GM12873 (cell line): ENCODE results near the gene ASTN1.

Experiments
- CTCF ChIP-seq: IDR thresholded peaks from 2 replicates; pipeline ENCODE4 v1.5.1; 2012; ENCODE audit warnings: low read depth, mild to moderate bottlenecking, moderate library complexity, low read length, control low read depth; ENCODE audit not compliant: insufficient read depth; ENCODE audit errors: missing control alignments

ASTN1 gene

GRCh38 chr1:176983731-176984130 is 180.8 kb downstream of the ASTN1 start:
- no peak for TF ChIP-seq CTCF

DNA sequence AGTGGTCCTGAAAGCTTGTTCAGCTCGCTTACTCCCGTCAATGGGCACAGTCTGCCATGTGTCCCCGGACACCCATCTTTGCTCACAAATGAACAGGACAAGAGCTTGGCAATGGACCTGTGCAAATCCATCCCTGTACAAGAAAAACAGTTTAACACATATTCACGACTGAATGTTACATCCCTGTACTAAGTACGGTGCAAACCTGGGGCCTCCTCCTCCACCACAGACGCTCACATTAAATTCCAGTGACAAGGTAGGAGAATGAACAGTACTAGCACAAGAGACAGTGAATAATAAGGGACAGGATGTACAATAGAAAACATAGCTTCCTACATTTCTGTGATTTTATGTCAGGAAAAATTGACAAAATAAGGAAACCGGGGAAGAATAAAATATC is 187.7 kb downstream of the ASTN1 start:
- TF ChIP-seq CTCF = no peak

DNA sequence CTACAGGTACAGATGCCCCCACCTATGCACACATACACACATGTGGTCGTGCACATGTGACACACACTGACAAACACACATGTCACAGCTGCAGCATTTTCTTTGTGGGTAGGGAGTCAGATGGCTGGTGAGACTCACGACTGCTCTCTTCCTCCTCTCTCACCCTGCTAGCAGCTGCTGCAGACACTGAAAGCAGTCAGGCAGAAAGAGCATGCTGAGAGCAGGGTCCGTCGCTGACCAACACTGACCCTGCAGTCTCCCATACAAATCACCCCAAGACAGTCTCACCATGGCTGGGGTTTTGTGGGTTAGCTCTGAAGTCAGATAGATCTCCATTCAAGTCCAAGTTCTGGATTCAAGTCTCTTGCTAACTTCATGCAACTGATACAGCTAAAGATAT is 188.3 kb downstream of the ASTN1 start:
- no peak for TF ChIP-seq CTCF

GRCh38 chr1:176964687-176965086 is 199.8 kb downstream of the ASTN1 start:
- no peak for TF ChIP-seq CTCF

GRCh38 chr1:176963181-176963580 is 201.3 kb downstream of the ASTN1 start:
- no peak for TF ChIP-seq CTCF

DNA sequence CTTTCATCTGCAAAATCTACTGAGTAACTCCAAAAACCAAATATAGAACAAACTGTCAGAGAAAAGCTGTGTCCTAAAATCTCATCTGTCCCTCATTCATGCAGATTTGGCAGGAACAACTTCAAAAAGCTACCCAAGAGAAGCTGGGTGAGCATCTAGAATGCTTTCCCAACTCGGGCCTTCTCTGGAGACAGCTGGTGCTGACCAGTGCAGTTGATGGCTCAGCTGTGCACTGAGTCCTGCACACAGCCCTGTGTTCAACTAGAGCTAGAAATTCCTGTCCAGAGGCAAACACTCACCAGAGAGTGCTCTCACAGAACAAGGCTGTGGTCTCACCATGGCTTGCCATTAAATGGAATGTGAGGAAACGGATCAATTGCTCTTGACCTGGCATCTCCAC is 202.8 kb downstream of the ASTN1 start:
- no peak for TF ChIP-seq CTCF

DNA sequence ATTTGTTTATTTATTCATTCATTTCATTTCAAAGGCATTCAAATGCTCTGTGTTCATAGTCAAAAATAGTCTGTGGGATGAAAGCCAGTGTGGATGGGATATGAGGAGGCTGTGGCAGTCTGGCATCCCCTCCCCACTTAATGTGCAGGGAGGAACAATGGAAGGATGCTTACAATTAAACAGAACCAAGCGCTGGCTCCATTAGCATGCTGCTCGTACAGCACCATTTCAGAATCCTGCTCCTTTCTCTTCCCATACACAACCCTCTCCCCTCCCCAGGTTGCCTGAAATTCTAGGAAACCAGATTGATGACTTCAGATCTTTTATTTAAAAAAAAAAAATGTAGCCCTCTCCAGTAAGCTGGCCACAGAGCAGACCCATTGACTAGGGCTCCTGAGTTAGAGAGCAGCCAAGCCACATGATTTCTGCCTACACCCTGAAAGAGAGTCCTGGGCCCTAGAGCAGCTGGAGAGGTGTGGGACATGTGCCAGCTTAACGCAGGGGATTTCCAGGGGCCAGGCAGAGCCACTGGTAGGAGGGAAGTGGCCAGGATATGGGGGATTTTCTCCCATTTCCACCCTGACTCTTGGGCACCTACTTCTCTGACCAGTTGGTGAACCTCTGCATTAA is 205.2 kb downstream of the ASTN1 start:
- no peak for TF ChIP-seq CTCF
